Medulla oblongata (tissue), 1 donor: ENCODE results near the gene TBCE.

Experiments used
- DNase-seq: peaks from one replicate; pipeline ENCODE4 v3.0.0-alpha.2; 2015; ENCODE audit errors: extremely low spot score

TBCE gene

GRCh38 chr1:235367000-235367908, at the start of gene TBCE:
TBCE (plus strand) TSS chr1:235367427; CDS start chr1:235380050, 12,623 bp downstream.
- peak; percentile 98 for DNase-seq

DNA sequence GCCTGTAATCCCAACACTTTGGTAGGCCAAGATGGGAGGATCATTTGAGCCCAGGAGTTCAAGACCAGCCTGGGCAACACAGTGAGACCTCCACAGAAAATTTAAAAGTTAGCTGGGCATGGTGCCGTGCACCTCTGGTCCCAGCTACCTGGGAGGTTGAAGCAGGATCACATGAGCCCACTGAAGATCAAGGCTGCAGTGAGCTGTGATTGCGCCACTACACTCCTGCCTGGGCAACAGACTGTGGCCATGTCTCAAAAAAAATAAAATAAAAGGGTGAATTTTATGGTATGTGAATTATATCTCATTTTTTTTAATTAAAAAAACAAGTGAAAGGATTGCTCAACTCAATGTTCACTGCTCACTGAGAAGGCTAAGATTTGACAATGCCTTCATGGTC, 48.0 kb upstream of the TBCE start:
- no peak for DNase-seq

- no peak for DNase-seq
These were observed 46.6 kb upstream of the TBCE start for GRCh38 chr1:235320521-235321179.

GRCh38 chr1:235324296-235324695, 42.9 kb upstream of the TBCE start:
- no peak for DNase-seq

GRCh38 chr1:235325139-235325538, 42.1 kb upstream of the TBCE start:
- no peak for DNase-seq

GRCh38 chr1:235325854-235326253, 41.4 kb upstream of the TBCE start:
- DNase-seq, result no peak

DNA sequence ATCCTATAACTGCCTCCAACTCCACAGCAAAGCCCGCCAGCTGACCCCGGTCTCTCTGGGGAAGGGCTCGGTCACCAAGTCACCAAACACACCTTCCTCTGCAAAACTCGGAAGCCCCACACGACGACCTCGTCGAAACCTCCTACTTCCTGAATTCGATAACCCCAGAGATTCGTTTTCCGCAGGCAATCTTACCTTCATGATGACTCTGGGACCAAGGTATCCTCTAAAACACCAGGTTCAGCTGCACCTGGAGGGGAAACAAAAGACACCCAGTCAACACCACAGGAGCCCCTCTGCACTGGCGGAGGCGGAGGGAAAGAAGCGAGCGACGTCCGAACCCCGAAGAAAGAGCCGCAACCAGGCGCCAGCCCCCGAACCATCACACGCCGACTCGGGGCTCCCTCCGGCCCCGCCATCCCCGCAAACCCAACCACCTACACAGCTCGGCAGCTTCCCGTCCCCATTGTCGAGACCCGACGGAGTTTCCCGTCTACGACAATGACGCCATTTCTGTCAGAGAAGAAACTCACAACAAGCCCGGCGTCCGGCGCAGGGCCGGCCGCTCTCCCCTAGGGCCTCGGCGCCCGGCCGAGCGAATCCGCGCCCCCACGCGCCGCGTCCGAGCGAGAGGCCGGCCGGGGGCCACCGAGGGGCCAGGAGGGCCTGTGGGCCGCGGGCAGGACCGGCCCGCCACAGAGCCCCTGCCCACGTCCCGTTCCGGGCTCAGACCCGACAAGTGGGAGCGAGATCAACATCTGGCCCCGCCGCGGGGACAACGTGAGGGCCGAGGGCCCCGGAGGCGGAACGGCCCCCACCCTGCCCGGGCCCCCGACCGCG, 40.3 kb upstream of the TBCE start:
- DNase-seq, result peak; percentile 50

DNA sequence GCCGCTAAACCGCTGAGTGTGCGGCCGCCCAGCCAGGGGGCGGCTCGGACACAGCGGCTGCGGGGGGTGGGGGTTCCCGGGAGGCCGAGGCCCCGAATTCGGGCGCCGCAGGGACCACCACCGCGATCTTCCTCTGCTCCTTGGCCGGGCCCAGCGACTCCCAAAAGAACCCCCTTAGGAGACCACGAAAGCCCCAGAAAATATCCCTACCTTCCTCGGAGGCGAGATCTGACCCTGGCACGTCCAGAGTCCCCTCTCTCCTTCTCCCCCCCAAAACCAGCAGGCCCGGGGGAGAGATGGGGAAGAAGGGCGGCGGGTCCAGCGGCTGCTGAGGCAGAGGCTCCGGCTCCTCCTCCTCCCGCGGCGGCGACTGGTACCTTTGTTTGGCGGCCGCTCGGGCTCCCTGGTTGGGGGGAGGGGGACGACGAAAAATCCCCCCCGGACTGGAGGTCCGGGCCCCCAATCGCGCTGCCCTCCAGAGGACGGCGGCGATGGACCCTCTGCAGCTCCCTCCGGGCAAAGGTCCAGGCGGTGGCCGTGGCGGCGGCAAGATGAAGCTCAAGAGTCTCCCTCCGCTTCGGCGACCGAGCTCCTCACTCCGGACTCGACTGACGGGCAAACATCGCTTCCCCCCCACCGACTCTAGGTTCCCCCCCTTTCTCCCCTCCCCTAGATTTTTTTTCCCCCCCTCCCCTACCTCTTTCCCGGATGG, 39.5 kb upstream of the TBCE start, which contains the start of gene ARID4B:
ARID4B (minus strand) TSS at position 621 of the 712 bp plus-strand sequence. CDS start 1,260 bp downstream, outside the sequence.
- DNase-seq, result no peak

- peak; percentile 100 for DNase-seq
These were observed 38.7 kb upstream of the TBCE start, which contains the start of gene GGPS1 for GRCh38 chr1:235328271-235329138. GGPS1 (plus strand) TSS chr1:235328570; CDS start chr1:235335265, 6,695 bp downstream.

- no peak for DNase-seq
These were observed 37.9 kb upstream of the TBCE start for GRCh38 chr1:235329139-235329902.

DNA sequence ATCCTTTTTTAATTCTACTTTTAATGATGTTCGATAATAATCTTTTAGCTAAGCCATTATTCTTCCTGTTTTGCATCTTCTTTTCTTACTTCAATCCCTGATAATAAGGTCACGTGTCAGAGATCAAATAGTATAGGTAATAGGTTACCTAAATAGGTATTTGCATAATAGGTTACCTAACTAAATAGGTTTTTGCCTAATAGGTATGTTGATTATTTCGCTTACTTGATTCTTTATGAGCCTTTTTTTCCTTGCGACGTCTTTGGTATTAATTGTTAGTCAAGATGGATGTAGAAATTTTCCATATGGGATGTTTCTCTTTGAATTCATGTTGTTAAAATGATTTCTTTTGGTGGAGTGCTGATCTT, 36.3 kb upstream of the TBCE start:
- no peak for DNase-seq

DNA sequence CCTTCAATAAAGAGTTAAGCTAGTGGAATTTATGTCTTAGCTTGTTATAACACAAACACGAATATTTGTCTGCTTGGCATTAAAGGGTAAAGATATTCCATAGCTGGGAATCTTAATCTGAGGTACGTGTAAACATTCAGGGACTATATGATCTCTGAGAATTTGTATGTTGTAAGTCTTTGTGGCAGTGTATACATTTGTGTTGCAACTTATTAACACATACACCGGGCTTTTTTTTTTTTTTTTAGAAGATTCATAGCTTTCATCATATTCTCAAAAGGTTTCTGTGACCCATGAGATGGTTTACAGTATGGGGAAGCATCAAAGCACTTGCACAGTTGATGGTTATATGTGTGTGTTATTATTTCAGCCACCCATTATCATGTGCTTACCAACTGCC, 35.8 kb upstream of the TBCE start:
- no peak for DNase-seq

GRCh38 chr1:235336903-235337302, 30.3 kb upstream of the TBCE start:
- DNase-seq, result peak; percentile 42

- no peak for DNase-seq
These were observed 27.5 kb upstream of the TBCE start for GRCh38 chr1:235339746-235340145.

DNA sequence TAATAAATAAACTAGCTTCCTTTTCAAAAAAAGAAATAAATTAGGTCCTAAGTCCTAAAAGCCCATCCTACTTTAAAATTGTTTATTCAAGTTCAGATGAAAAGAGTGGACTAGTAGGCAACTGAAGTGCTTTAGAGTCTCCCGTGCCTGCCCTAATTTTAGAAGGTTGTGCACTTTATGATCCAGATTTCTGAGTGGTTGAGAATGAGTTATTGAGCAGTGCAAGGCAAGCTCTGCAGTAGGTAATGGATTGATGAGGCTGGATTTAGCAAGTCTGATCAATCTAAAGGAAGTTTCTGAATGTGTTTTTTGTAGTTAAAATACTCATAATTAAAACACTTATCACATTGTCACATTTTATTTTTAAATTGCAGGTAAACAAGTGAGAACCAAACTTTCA, 25.9 kb upstream of the TBCE start:
- DNase-seq, result no peak

GRCh38 chr1:235342039-235342438, 25.2 kb upstream of the TBCE start:
- no peak for DNase-seq

DNA sequence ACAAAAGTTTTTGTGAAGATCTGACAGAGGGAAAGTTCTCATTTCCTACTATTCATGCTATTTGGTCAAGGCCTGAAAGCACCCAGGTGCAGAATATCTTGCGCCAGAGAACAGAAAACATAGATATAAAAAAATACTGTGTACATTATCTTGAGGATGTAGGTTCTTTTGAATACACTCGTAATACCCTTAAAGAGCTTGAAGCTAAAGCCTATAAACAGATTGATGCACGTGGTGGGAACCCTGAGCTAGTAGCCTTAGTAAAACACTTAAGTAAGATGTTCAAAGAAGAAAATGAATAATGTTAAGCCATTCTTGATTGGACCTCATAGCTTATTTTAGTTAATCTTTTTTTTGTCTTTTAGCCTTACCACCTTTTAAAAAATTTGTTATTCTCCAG, 24.8 kb upstream of the TBCE start:
- no peak for DNase-seq

DNA sequence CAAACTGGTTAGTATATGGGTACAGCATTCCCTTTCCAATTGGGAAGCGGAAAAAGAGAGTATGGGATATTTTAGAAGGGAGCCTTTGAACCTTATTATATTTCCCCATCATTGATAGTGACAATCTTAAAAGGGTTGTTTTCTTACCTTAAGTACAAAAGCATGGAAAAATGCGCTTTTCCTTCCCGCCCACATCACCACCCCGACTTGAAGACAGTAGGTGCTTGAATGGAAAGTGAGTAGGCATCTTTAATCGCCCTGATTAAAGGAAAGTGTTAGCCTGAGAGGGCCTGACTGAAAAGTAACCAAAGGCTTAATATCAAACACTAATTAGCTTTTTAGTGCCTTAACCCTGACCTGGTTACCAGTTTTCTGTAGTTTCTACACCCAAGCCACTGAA, 23.5 kb upstream of the TBCE start:
- no peak for DNase-seq

GRCh38 chr1:235351441-235351840, 15.8 kb upstream of the TBCE start:
- no peak for DNase-seq

- DNase-seq, result no peak
These were observed 15.3 kb upstream of the TBCE start for GRCh38 chr1:235351898-235352297.
